Hepatocyte (in vitro differentiated cells): Measurements from ENCODE around the gene PKM.

Experiments used
- EZH2 ChIP-seq: fragments of 200-600 bp; sonication (generic); IDR thresholded peaks from 2 replicates; pipeline ENCODE4 v1.6.1; 2016; ENCODE audit warnings: antibody characterized with exemption, mild to moderate bottlenecking, borderline replicate concordance
- TF ChIP-seq, protein P1 (sequence below): fragments of 200-600 bp; sonication (generic); IDR thresholded peaks from 2 replicates; pipeline ENCODE4 v1.5.1; 2016; ENCODE audit warnings: antibody characterized with exemption, mild to moderate bottlenecking; ENCODE audit not compliant: poor library complexity

DNA sequence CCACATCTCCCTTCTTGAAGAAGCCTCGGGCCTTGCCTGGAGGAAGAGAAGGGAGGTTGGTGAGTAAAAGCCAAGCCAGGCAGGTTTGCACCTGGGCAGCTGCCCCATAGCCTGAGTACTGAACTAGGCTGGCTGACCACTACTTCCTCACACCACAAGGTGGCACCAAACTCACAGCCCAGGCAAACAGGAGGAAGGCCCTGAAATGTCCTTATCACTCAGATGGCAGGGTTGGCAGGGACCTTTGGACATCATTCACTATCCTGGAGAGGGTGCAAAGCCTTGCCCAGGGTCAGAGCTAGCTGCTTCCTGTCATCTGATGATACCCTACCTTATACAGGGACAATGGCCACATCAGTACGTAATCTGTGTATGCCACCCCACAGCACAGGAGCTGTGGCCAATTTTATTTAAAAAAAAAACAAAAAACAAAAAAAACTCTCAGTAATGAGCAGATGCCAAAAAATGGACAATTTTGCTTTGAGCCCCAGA, 31.2 kb downstream of the PKM start:
- TF ChIP-seq, protein P1, sequence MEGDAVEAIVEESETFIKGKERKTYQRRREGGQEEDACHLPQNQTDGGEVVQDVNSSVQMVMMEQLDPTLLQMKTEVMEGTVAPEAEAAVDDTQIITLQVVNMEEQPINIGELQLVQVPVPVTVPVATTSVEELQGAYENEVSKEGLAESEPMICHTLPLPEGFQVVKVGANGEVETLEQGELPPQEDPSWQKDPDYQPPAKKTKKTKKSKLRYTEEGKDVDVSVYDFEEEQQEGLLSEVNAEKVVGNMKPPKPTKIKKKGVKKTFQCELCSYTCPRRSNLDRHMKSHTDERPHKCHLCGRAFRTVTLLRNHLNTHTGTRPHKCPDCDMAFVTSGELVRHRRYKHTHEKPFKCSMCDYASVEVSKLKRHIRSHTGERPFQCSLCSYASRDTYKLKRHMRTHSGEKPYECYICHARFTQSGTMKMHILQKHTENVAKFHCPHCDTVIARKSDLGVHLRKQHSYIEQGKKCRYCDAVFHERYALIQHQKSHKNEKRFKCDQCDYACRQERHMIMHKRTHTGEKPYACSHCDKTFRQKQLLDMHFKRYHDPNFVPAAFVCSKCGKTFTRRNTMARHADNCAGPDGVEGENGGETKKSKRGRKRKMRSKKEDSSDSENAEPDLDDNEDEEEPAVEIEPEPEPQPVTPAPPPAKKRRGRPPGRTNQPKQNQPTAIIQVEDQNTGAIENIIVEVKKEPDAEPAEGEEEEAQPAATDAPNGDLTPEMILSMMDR, result peak; percentile 85
- TF ChIP-seq EZH2, result no peak
